Adrenal gland (tissue), 5 donors: ENCODE data around the gene NR2F1-AS1.

ENCODE experiments used
- CTCF ChIP-seq, 6 experiments: fragments of 450-650 bp in 4 of 6; fragments of 200-600 bp in 2 of 6; sonication (generic) in 1 of 6; IDR thresholded peaks; 1 replicate in 5 of 6; 2 replicates in 1 of 6; pipeline versions ENCODE4 v1.5.1 to v1.8.0; 2016 to 2021; ENCODE audit warnings: antibody characterized with exemption in 6 of 6, mild to moderate bottlenecking in 2 of 6, moderate library complexity in 1 of 6
- POLR2A ChIP-seq, 2 donors: fragments of 450-650 bp; IDR thresholded peaks; one replicate each; pipeline ENCODE4 v1.6.1; 2017; ENCODE audit warnings: antibody characterized with exemption in 2 of 2, mild to moderate bottlenecking in 2 of 2, moderate library complexity in 1 of 2
- donor health status: DM: no; HTN: no; CAD: no.

GRCh38 chr5:93569300-93570160 is 11.5 kb downstream of the NR2F1-AS1 start:
- no peak for TF ChIP-seq CTCF (IDR thresholded peaks at IDR 0.05)
- no peak for TF ChIP-seq POLR2A (IDR thresholded peaks at IDR 0.05)
